SK-N-SH (cell line): ENCODE measurements around the gene KARS1. TPM values are rescaled to one million over a fixed set of nuclear protein-coding genes. Genes with fewer than 3 reads are reported as not detected.
A peak's percentile ranks its signal among the peaks of the same experiment; 100 is the strongest.

Source experiments
- CTCF ChIA-PET: fragments of 300-600, 350-600 bp; formaldehyde crosslinking; extraction: SDS; loops from one replicate; lab custom pipeline; 2021; lab: Yijun Ruan, JAX
- POLR2A ChIA-PET: fragments of 350-600 bp; sonication (Branson Sonifier 250); formaldehyde crosslinking; extraction: SDS; loops from one replicate; lab custom pipeline; 2020; ENCODE audit warnings: antibody characterized with exemption, inconsistent platforms; lab: Yijun Ruan, JAX
- DNase-seq: peaks from one replicate; pipeline ENCODE4 v3.0.0; 2012
- H2AFZ ChIP-seq: fragments of 200-600 bp; sonication (generic); 2 replicates; pipeline ENCODE4 v1.8.1; 2016; ENCODE audit warnings: antibody characterized with exemption, mild to moderate bottlenecking, low read depth
- H3F3A ChIP-seq: fragments of 200-600 bp; sonication (generic); replicated peaks from 2 replicates; pipeline ENCODE3; 2016; ENCODE audit warnings: antibody characterized with exemption, mild to moderate bottlenecking; ENCODE audit not compliant: insufficient read depth
- H3K27ac ChIP-seq, 2 experiments: fragments of 200-500 bp in 1 of 2; fragments of 200-600 bp in 1 of 2; sonication (Bioruptor generic) in 1 of 2; sonication (generic), shearing (Covaris generic) in 1 of 2; 2 replicates each; pipeline versions ENCODE4 v1.5.1 to v1.6.1; 2014 to 2016; ENCODE audit warnings: low read depth in 2 of 2, inconsistent platforms in 1 of 2, low read length in 1 of 2, mild to moderate bottlenecking in 1 of 2, mixed read lengths in 1 of 2
- H3K27me3 ChIP-seq: fragments of 200-600 bp; sonication (generic), shearing (Covaris generic); 2 replicates; pipeline ENCODE4 v1.6.1; 2016; ENCODE audit warnings: mixed run types; ENCODE audit not compliant: insufficient read depth
- H3K36me3 ChIP-seq, 2 experiments: fragments of 200-500 bp in 1 of 2; fragments of 200-600 bp in 1 of 2; sonication (Bioruptor generic) in 1 of 2; sonication (generic) in 1 of 2; replicated peaks in 1 of 2; 2 replicates each; pipeline versions ENCODE3 to v1.5.1; 2014 to 2016; ENCODE audit warnings: low read length in 1 of 2, mild to moderate bottlenecking in 1 of 2; ENCODE audit not compliant: insufficient read depth in 2 of 2, control insufficient read depth in 1 of 2
- H3K4me1 ChIP-seq, 2 experiments: fragments of 200-500 bp in 1 of 2; fragments of 200-600 bp in 1 of 2; sonication (Bioruptor generic) in 1 of 2; sonication (generic), shearing (Covaris generic) in 1 of 2; 2 replicates each; pipeline versions ENCODE4 v1.5.1 to v1.6.1; 2014 to 2016; ENCODE audit warnings: low read depth in 1 of 2, low read length in 1 of 2, mixed run types in 1 of 2; ENCODE audit not compliant: insufficient read depth in 2 of 2, control insufficient read depth in 1 of 2
- H3K4me2 ChIP-seq: fragments of 200-600 bp; sonication (generic), shearing (Covaris generic); 2 replicates; pipeline ENCODE4 v1.6.1; 2017; ENCODE audit warnings: mixed run types
- H3K4me3 ChIP-seq, 2 experiments: fragments of 200-500 bp in 1 of 2; fragments of 200-600 bp in 1 of 2; sonication (Bioruptor generic) in 1 of 2; sonication (generic), shearing (Covaris generic) in 1 of 2; 2 replicates each; pipeline versions ENCODE4 v1.5.1 to v1.8.1; 2014 to 2016; ENCODE audit warnings: low read depth in 2 of 2, inconsistent platforms in 1 of 2, low read length in 1 of 2, mild to moderate bottlenecking in 1 of 2, mixed read lengths in 1 of 2, moderate library complexity in 1 of 2
- H3K79me2 ChIP-seq: fragments of 200-600 bp; sonication (generic); 2 replicates; pipeline ENCODE4 v1.8.1; 2017; ENCODE audit warnings: mild to moderate bottlenecking; ENCODE audit not compliant: insufficient read depth
- H3K9ac ChIP-seq: fragments of 200-600 bp; sonication (generic); 2 replicates; pipeline ENCODE4 v1.6.1; 2017; ENCODE audit warnings: mixed run types
- H3K9me2 ChIP-seq: fragments of 200-600 bp; sonication (generic); 2 replicates; pipeline ENCODE4 v1.6.1; 2017; ENCODE audit warnings: mixed run types
- H3K9me3 ChIP-seq: fragments of 200-600 bp; sonication (generic); 2 replicates; pipeline ENCODE4 v1.6.1; 2017; ENCODE audit warnings: mixed run types, mild to moderate bottlenecking, moderate library complexity
- H4K20me1 ChIP-seq: fragments of 200-600 bp; sonication (generic); 2 replicates; pipeline ENCODE4 v1.6.1; 2017; ENCODE audit warnings: mild to moderate bottlenecking, mixed run types; ENCODE audit not compliant: insufficient read depth
- CHD2 ChIP-seq: fragments of 150-350 bp; IDR thresholded peaks from 2 replicates; pipeline ENCODE4 v1.6.1; 2018; ENCODE audit warnings: low read length; ENCODE audit not compliant: partially characterized antibody
- CTCF ChIP-seq: fragments of 200-600 bp; sonication (generic); IDR thresholded peaks from 2 replicates; pipeline ENCODE4 v1.6.1; 2017; ENCODE audit warnings: antibody characterized with exemption, mild to moderate bottlenecking, moderate library complexity
- ELF1 ChIP-seq: IDR thresholded peaks from 2 replicates; pipeline ENCODE4 v1.4.0; 2012
- EP300 ChIP-seq, 2 experiments: IDR thresholded peaks; 2 replicates each; pipeline versions ENCODE4 v1.4.0 to v1.6.1; 2012; ENCODE audit warnings: borderline replicate concordance in 1 of 2, low read depth in 1 of 2, low read length in 1 of 2
- EZH2phosphoT487 ChIP-seq: fragments of 200-600 bp; sonication (generic); IDR thresholded peaks from 2 replicates; pipeline ENCODE4 v1.6.1; 2017; ENCODE audit warnings: low read depth, mixed run types, mild to moderate bottlenecking, antibody characterized with exemption, moderate library complexity, borderline replicate concordance
- FOSL2 ChIP-seq: IDR thresholded peaks from 2 replicates; pipeline ENCODE4 v1.4.0; 2012; ENCODE audit warnings: low read depth, mild to moderate bottlenecking, moderate library complexity, borderline replicate concordance
- JUND ChIP-seq: IDR thresholded peaks from 2 replicates; pipeline ENCODE4 v1.4.0; 2012
- MEF2A ChIP-seq: IDR thresholded peaks from 2 replicates; pipeline ENCODE4 v1.4.0; 2012; ENCODE audit warnings: low read depth, borderline replicate concordance
- MXI1 ChIP-seq: IDR thresholded peaks from 2 replicates; pipeline ENCODE4 v1.6.1; 2012; ENCODE audit warnings: mild to moderate bottlenecking, low read depth, low read length, improper control_type of control experiment
- NFIC ChIP-seq: IDR thresholded peaks from 2 replicates; pipeline ENCODE4 v1.4.0; 2012; ENCODE audit warnings: borderline replicate concordance
- NRF1 ChIP-seq: IDR thresholded peaks from 2 replicates; pipeline ENCODE4 v1.6.1; 2012; ENCODE audit warnings: low read depth, mild to moderate bottlenecking, low read length
- PBX3 ChIP-seq: IDR thresholded peaks from 2 replicates; pipeline ENCODE4; 2012
- POLR2AphosphoS5 ChIP-seq: IDR thresholded peaks from 2 replicates; pipeline ENCODE4 v1.6.1; 2012; ENCODE audit warnings: low read depth, low read length
- RCOR1 ChIP-seq: fragments of 150-350 bp; IDR thresholded peaks from 2 replicates; pipeline ENCODE4 v1.6.1; 2017; ENCODE audit warnings: antibody characterized with exemption, low read length
- RFX5 ChIP-seq: IDR thresholded peaks from 2 replicates; pipeline ENCODE4 v1.6.1; 2012; ENCODE audit warnings: mild to moderate bottlenecking, improper control_type of control experiment, low read length
- RXRA ChIP-seq: IDR thresholded peaks from 2 replicates; pipeline ENCODE4 v1.4.0; 2012; ENCODE audit warnings: low read depth, mild to moderate bottlenecking, borderline replicate concordance
- SMC3 ChIP-seq: IDR thresholded peaks from 2 replicates; pipeline ENCODE4 v1.6.1; 2012; ENCODE audit warnings: low read depth, low read length, improper control_type of control experiment
- TAF1 ChIP-seq: IDR thresholded peaks from 2 replicates; pipeline ENCODE4 v1.6.1; 2012; ENCODE audit warnings: low read depth, mild to moderate bottlenecking, low read length, moderate library complexity, borderline replicate concordance
- TCF12 ChIP-seq: IDR thresholded peaks from 2 replicates; pipeline ENCODE4 v1.4.0; 2012
- YY1 ChIP-seq: IDR thresholded peaks from 2 replicates; pipeline ENCODE4 v1.4.0; 2012; ENCODE audit warnings: low read depth, mild to moderate bottlenecking
- ZBTB33 ChIP-seq: IDR thresholded peaks from 2 replicates; pipeline ENCODE4 v1.4.0; 2012; ENCODE audit warnings: low read depth, borderline replicate concordance
- WGBS: methylation state at CpG from one replicate; pipeline ENCODE4 v1.1.6; 2017; ENCODE audit warnings: low lambda C conversion rate; 5-methylcytosine and 5-hydroxymethylcytosine counted together
- polyA plus RNA-seq, 3 experiments: library from polyadenylated mRNA; depleted of rRNA; stranded (reverse); fragments of >200 nt; gene quantifications; 2 replicates each; pipeline ENCODE4 v1.2.3, GENCODE V29; 2012
- TF ChIP-seq, protein P1 (sequence below): IDR thresholded peaks from 2 replicates; pipeline ENCODE4 v1.4.0; 2012; ENCODE audit warnings: low read depth
- TF ChIP-seq, protein P2 (sequence below): fragments of 150-350 bp; IDR thresholded peaks from 2 replicates; pipeline ENCODE4 v1.6.1; 2017; ENCODE audit warnings: antibody characterized with exemption, low read length, low read depth, borderline replicate concordance

KARS1 gene
- polyA plus RNA-seq, 1 of the 3 experiments (the other 2 are of a cell fraction), result 134 TPM

- peaks cover 27 to 45% of the 10 kb centered on the region in 2 experiments for H3K36me3 ChIP-seq
- no peaks in the 10 kb centered on the region for H3K9me3 ChIP-seq
- ChIA-PET CTCF (interaction anchor here (0.8 to 5.1 kb wide), 11 partner anchors 13 to 180 kb away, joined by 3 to 37 read pairs (median 3); no protein-coding TSS in a partner anchor), POLR2A (interaction anchor here (0.5 to 1.3 kb wide), 10 partner anchors 9 to 1200 kb away, joined by 3 to 8 read pairs (median 3); partner anchors contain the start of genes KARS1, TERF2IP and TMEM231)
- peak within 1 kb of the TSS; percentile 91 for H3K4me2 ChIP-seq
- peak within 1 kb of the TSS; percentile 84 to 89 for H3K27ac ChIP-seq
- peak within 1 kb of the TSS; percentile 98 for H2AFZ ChIP-seq
- peaks cover 6 to 14% of the 10 kb centered on the region in 2 experiments; a peak in 3 of 4 replicates for H3K4me1 ChIP-seq
- peaks cover 16% of the 10 kb centered on the region for H3F3A ChIP-seq
- H3K9ac ChIP-seq, result peak within 1 kb of the TSS; percentile 82
- peak; percentile 90 for DNase-seq
- peak within 1 kb of the TSS; percentile 85 for H3K4me3 ChIP-seq
- H3K9me2 ChIP-seq, result no peaks in the 10 kb centered on the region
- no peaks in the 10 kb centered on the region for H4K20me1 ChIP-seq
- H3K79me2 ChIP-seq, result peaks cover 21% of the 10 kb centered on the region
- WGBS, result 1% methylated on average over 48 of the region's 62 CpGs
- no peaks in the 10 kb centered on the region for H3K27me3 ChIP-seq
- TF ChIP-seq NFIC (no peak), PBX3 (peak; percentile 26; the same call in 1 of the 2 replicates), EZH2phosphoT487 (no peak), TCF12 (no peak), ZBTB33 (peak; percentile 96), TAF1 (peak; percentile 72), SMC3 (no peak), MXI1 (peak; percentile 97), EP300 (IDR thresholded peaks at IDR 0.05; ENCODE audit: borderline replicate concordance in 1 of 2, low read depth in 1 of 2, low read length in 1 of 2) (no peak), POLR2AphosphoS5 (peak; percentile 95), YY1 (peak; percentile 55; the same call in 1 of the 2 replicates), RCOR1 (peak; percentile 47), MEF2A (no peak), JUND (no peak), FOSL2 (no peak), CHD2 (peak; percentile 99), RFX5 (no peak), NRF1 (no peak), RXRA (no peak), CTCF (no peak), ELF1 (peak; percentile 88)
- TF ChIP-seq, protein P1, sequence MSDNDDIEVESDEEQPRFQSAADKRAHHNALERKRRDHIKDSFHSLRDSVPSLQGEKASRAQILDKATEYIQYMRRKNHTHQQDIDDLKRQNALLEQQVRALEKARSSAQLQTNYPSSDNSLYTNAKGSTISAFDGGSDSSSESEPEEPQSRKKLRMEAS, result peak; percentile 87
- TF ChIP-seq, protein P2, sequence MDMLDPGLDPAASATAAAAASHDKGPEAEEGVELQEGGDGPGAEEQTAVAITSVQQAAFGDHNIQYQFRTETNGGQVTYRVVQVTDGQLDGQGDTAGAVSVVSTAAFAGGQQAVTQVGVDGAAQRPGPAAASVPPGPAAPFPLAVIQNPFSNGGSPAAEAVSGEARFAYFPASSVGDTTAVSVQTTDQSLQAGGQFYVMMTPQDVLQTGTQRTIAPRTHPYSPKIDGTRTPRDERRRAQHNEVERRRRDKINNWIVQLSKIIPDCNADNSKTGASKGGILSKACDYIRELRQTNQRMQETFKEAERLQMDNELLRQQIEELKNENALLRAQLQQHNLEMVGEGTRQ, result no peak
Observed at GRCh38 chr16:75622761-75623605, 24.5 kb downstream of the KARS1 start, which contains the start of gene ADAT1. TSS of gene ADAT1 (minus strand) at chr16:75623281. CDS start at chr16:75620799, 2,482 bp downstream.
